Measurements from ENCODE around the gene STK36.

Gene STK36

GRCh38 chr2:218671654-218672566 is at the start of gene STK36, which contains the start of gene RNF25:
STK36 (plus strand) TSS chr2:218672086; CDS start chr2:218672830, 744 bp downstream.
RNF25 (minus strand) TSS chr2:218672002; CDS start chr2:218671970, 32 bp downstream.
- DNase-seq, result peak; percentile 82

GRCh38 chr2:218622606-218623365 is 49.1 kb upstream of the STK36 start:
- peak; percentile 23 for DNase-seq

- peak; percentile 28 for DNase-seq
Observed at GRCh38 chr2:218623366-218623705, 48.5 kb upstream of the STK36 start.

GRCh38 chr2:218626369-218626768 is 45.5 kb upstream of the STK36 start:
- no peak for DNase-seq

- DNase-seq, result no peak
Observed at GRCh38 chr2:218627939-218628338, 43.9 kb upstream of the STK36 start.

GRCh38 chr2:218631837-218632236 is 40.0 kb upstream of the STK36 start:
- DNase-seq, result no peak

GRCh38 chr2:218635719-218636118 is 36.2 kb upstream of the STK36 start:
- no peak for DNase-seq

- no peak for DNase-seq
Observed at GRCh38 chr2:218638372-218638771, 33.5 kb upstream of the STK36 start.

- DNase-seq, result no peak
Observed at GRCh38 chr2:218642121-218642656, 29.7 kb upstream of the STK36 start.

GRCh38 chr2:218642786-218643185 is 29.1 kb upstream of the STK36 start:
- DNase-seq, result no peak

GRCh38 chr2:218643751-218644310 is 28.1 kb upstream of the STK36 start:
- DNase-seq, result no peak

GRCh38 chr2:218644721-218645120 is 27.2 kb upstream of the STK36 start:
- no peak for DNase-seq

GRCh38 chr2:218645126-218645525 is 26.8 kb upstream of the STK36 start:
- no peak for DNase-seq

- peak; percentile 70 for DNase-seq
Observed at GRCh38 chr2:218648088-218648786, 23.6 kb upstream of the STK36 start.

- no peak for DNase-seq
Observed at GRCh38 chr2:218648787-218649100, 23.1 kb upstream of the STK36 start.

- no peak for DNase-seq
Observed at GRCh38 chr2:218655751-218656150, 16.1 kb upstream of the STK36 start.

- DNase-seq, result peak; percentile 52
Observed at GRCh38 chr2:218658671-218659257, 13.1 kb upstream of the STK36 start.

GRCh38 chr2:218659258-218659987 is 12.5 kb upstream of the STK36 start, which contains the start of the genes BCS1L and ZNF142:
BCS1L (plus strand) TSS chr2:218659683; CDS start chr2:218660988, 1,305 bp downstream.
ZNF142 (minus strand) TSS chr2:218659623; CDS start chr2:218656429, 3,194 bp downstream.
- peak; percentile 79 for DNase-seq

GRCh38 chr2:218659988-218660358 is 11.9 kb upstream of the STK36 start:
- DNase-seq, result no peak

GRCh38 chr2:218662377-218662776 is 9.5 kb upstream of the STK36 start:
- DNase-seq, result no peak

- no peak for DNase-seq
Observed at GRCh38 chr2:218662827-218663226, 9.1 kb upstream of the STK36 start.

Measured in suppressor macrophage treated with lipopolysaccharide for 4 hours (primary cell).